SK-N-SH treated with all-trans-retinoic acid at 6 μM for 48 hours (cell line): ENCODE results near the gene PALMD.

ENCODE experiments used
- ATAC-seq: fragments of 200-7000 bp; cut with Tn5 transposase; 3 replicates; pipeline ENCODE4 v1.9.1; 2020; ENCODE audit warnings: mild to moderate bottlenecking, moderate library complexity
- ARNTL ChIP-seq: fragments of 450-650 bp; formaldehyde crosslinking; IDR thresholded peaks from 2 replicates; pipeline ENCODE4 v1.5.0; 2020; ENCODE audit warnings: low read depth, mild to moderate bottlenecking, moderate library complexity, borderline replicate concordance
- BACH2 ChIP-seq: fragments of 250-450 bp; sonication (Bioruptor Pico); IDR thresholded peaks from 2 replicates; pipeline ENCODE4 v1.9.0; 2021; ENCODE audit warnings: mild to moderate bottlenecking, borderline replicate concordance
- CREB5 ChIP-seq: fragments of 250-450 bp; sonication (Bioruptor Pico); IDR thresholded peaks from 2 replicates; pipeline ENCODE4 v1.5.1; 2020; ENCODE audit warnings: low read depth, mild to moderate bottlenecking, moderate library complexity
- CSDC2 ChIP-seq: fragments of 250-450 bp; sonication (Bioruptor Pico); IDR thresholded peaks from 2 replicates; pipeline ENCODE4 v1.5.0; 2020; ENCODE audit warnings: mild to moderate bottlenecking, moderate library complexity
- CSRNP3 ChIP-seq: fragments of 250-450 bp; sonication (Bioruptor Pico); IDR thresholded peaks from 2 replicates; pipeline ENCODE4 v1.5.1; 2021; ENCODE audit warnings: mild to moderate bottlenecking, moderate library complexity
- ESRRG ChIP-seq: fragments of 250-450 bp; sonication (Bioruptor Pico); IDR thresholded peaks from 2 replicates; pipeline ENCODE4 v1.6.1; 2021; ENCODE audit warnings: mild to moderate bottlenecking
- GLIS3 ChIP-seq: fragments of 250-450 bp; sonication (Bioruptor Pico); IDR thresholded peaks from 2 replicates; pipeline ENCODE4 v1.5.0; 2020; ENCODE audit warnings: mild to moderate bottlenecking, moderate library complexity
- ISL1 ChIP-seq: fragments of 250-450 bp; sonication (Bioruptor Pico); IDR thresholded peaks from 2 replicates; pipeline ENCODE4 v2.1.2; 2022; ENCODE audit warnings: mild to moderate bottlenecking, moderate library complexity
- OSR1 ChIP-seq: fragments of 250-450 bp; sonication (Bioruptor Pico); IDR thresholded peaks from 2 replicates; pipeline ENCODE4 v1.8.0; 2022; ENCODE audit warnings: moderate library complexity, mild to moderate bottlenecking, inconsistent platforms
- PATZ1 ChIP-seq: fragments of 250-450 bp; sonication (Bioruptor Pico); IDR thresholded peaks from 2 replicates; pipeline ENCODE4 v1.8.0; 2020; ENCODE audit warnings: mild to moderate bottlenecking, moderate library complexity, borderline replicate concordance
- POU6F1 ChIP-seq: fragments of 250-450 bp; sonication (Bioruptor Pico); IDR thresholded peaks from 2 replicates; pipeline ENCODE4 v1.8.0; 2021; ENCODE audit warnings: low read depth, mild to moderate bottlenecking, moderate library complexity, borderline replicate concordance
- PPARA ChIP-seq: fragments of 250-450 bp; sonication (Bioruptor Pico); IDR thresholded peaks from 2 replicates; pipeline ENCODE4 v1.5.0; 2020; ENCODE audit warnings: mild to moderate bottlenecking, borderline replicate concordance
- RARB ChIP-seq: fragments of 250-450 bp; sonication (Bioruptor Pico); IDR thresholded peaks from 2 replicates; pipeline ENCODE4 v1.8.0; 2021; ENCODE audit warnings: mild to moderate bottlenecking, moderate library complexity
- SNAI2 ChIP-seq: fragments of 250-450 bp; sonication (Bioruptor Pico); IDR thresholded peaks from 2 replicates; pipeline ENCODE4 v1.5.0; 2020; ENCODE audit warnings: mild to moderate bottlenecking, moderate library complexity
- TCF4 ChIP-seq: fragments of 250-450 bp; sonication (Bioruptor Pico); IDR thresholded peaks from 2 replicates; pipeline ENCODE4 v1.8.0; 2021; ENCODE audit warnings: mild to moderate bottlenecking, moderate library complexity, borderline replicate concordance
- TOX ChIP-seq: fragments of 250-450 bp; sonication (Bioruptor Pico); IDR thresholded peaks from 2 replicates; pipeline ENCODE4 v1.8.0; 2021; ENCODE audit warnings: mild to moderate bottlenecking, moderate library complexity, borderline replicate concordance
- TSHZ2 ChIP-seq: fragments of 250-450 bp; sonication (Bioruptor Pico); IDR thresholded peaks from 2 replicates; pipeline ENCODE4 v1.5.0; 2020; ENCODE audit warnings: mild to moderate bottlenecking, moderate library complexity
- ZC3H10 ChIP-seq: fragments of 250-450 bp; sonication (Bioruptor Pico); IDR thresholded peaks from 2 replicates; pipeline ENCODE4 v1.5.1; 2021; ENCODE audit warnings: mild to moderate bottlenecking, moderate library complexity
- ZFP3 ChIP-seq: fragments of 250-450 bp; sonication (Bioruptor Pico); IDR thresholded peaks from 2 replicates; pipeline ENCODE4 v1.5.0; 2020; ENCODE audit warnings: mild to moderate bottlenecking, moderate library complexity
- ZFP30 ChIP-seq: fragments of 450-650 bp; formaldehyde crosslinking; IDR thresholded peaks from 2 replicates; pipeline ENCODE4 v1.5.0; 2022; ENCODE audit warnings: mild to moderate bottlenecking, moderate library complexity
- ZNF565 ChIP-seq: fragments of 450-650 bp; formaldehyde crosslinking; conservative IDR thresholded peaks from 2 replicates; pipeline ENCODE4 v1.5.0; 2020; ENCODE audit warnings: low read depth, mild to moderate bottlenecking, moderate library complexity
- ZNF70 ChIP-seq: fragments of 450-650 bp; formaldehyde crosslinking; IDR thresholded peaks from 2 replicates; pipeline ENCODE4 v1.5.0; 2020; ENCODE audit warnings: mild to moderate bottlenecking, moderate library complexity
- ZNF8 ChIP-seq: fragments of 450-650 bp; formaldehyde crosslinking; IDR thresholded peaks from 2 replicates; pipeline ENCODE4 v1.5.0; 2020; ENCODE audit warnings: mild to moderate bottlenecking, moderate library complexity

The PALMD gene

GRCh38 chr1:99727575-99728185 is 81.8 kb downstream of the PALMD start:
- peak; percentile 85 for ATAC-seq
- no peak for TF ChIP-seq OSR1 (CRISPR knock-in tag)
- TF ChIP-seq TCF4 (CRISPR knock-in tag), result peak; percentile 28; the same call in 1 of the 2 replicates
- no peak for TF ChIP-seq ZC3H10 (CRISPR knock-in tag)
- TF ChIP-seq ISL1 (CRISPR knock-in tag), result peak; percentile 91
- TF ChIP-seq ARNTL (CRISPR knock-in tag), result no peak
- no peak for TF ChIP-seq CSRNP3 (CRISPR knock-in tag)
- peak; percentile 61; the same call in 1 of the 2 replicates for TF ChIP-seq CREB5 (CRISPR knock-in tag)
- no peak for TF ChIP-seq ZNF565 (CRISPR knock-in tag)
- TF ChIP-seq RARB (CRISPR knock-in tag), result no peak
- TF ChIP-seq CSDC2 (CRISPR knock-in tag), result no peak
- TF ChIP-seq SNAI2 (CRISPR knock-in tag), result no peak
- 0 out of 2 replicates have a peak, but pooled peaks have one; percentile 41 for TF ChIP-seq ZFP3 (CRISPR knock-in tag)
- no peak for TF ChIP-seq ESRRG
- TF ChIP-seq ZFP30, result no peak
- no peak for TF ChIP-seq ZNF8 (CRISPR knock-in tag)
- no peak for TF ChIP-seq TSHZ2 (CRISPR knock-in tag)
- no peak for TF ChIP-seq PPARA
- no peak for TF ChIP-seq POU6F1 (CRISPR knock-in tag)
- no peak for TF ChIP-seq TOX (CRISPR knock-in tag)
- peak; percentile 63; the same call in 1 of the 2 replicates for TF ChIP-seq PATZ1
- TF ChIP-seq ZNF70 (CRISPR knock-in tag), result no peak
- no peak for TF ChIP-seq GLIS3 (CRISPR knock-in tag)
- no peak for TF ChIP-seq BACH2 (CRISPR knock-in tag)

- TF ChIP-seq OSR1 (CRISPR knock-in tag), result no peak
- TF ChIP-seq, all 23 proteins: peak for 0
These were observed 82.8 kb downstream of the PALMD start for GRCh38 chr1:99728494-99729235.

More at GRCh38 chr1:99728494-99729235, 82.8 kb downstream of the PALMD start:
- peak; percentile 72 for ATAC-seq
